ENCODE results near the gene CD44. TPM values are rescaled to one million over a fixed set of nuclear protein-coding genes. Genes with fewer than 3 reads are reported as not detected.
"Not testable (repeated sequence)": the region's sequence is repeated elsewhere in the genome, so short reads cannot be mapped to it uniquely, and the experiment has no call there.

CD44 gene
- total RNA-seq (51.1 TPM), polyA plus RNA-seq (78.7 TPM)
- long read RNA-seq, donor 1, full-length matches to known transcripts: 2 of 7 reads
- long read RNA-seq, donor 1, partial matches to known transcripts: 5 of 7 reads
- long read RNA-seq, donor 1, other reads (novel, unspliced or antisense): 0 of 7 reads
- long read RNA-seq, donor 2: 0 reads
- long read RNA-seq, donor 3, full-length matches to known transcripts: 22 of 47 reads
- long read RNA-seq, donor 3, partial matches to known transcripts: 25 of 47 reads
- long read RNA-seq, donor 3, other reads (novel, unspliced or antisense): 0 of 47 reads
- long read RNA-seq, donor 4, full-length matches to known transcripts: 12 of 43 reads
- long read RNA-seq, donor 4, partial matches to known transcripts: 31 of 43 reads
- long read RNA-seq, donor 4, other reads (novel, unspliced or antisense): 0 of 43 reads
- long read RNA-seq, donor 5, full-length matches to known transcripts: 34 of 97 reads
- long read RNA-seq, donor 5, partial matches to known transcripts: 63 of 97 reads
- long read RNA-seq, donor 5, other reads (novel, unspliced or antisense): 0 of 97 reads
- long read RNA-seq, donor 6, full-length matches to known transcripts: 17 of 26 reads
- long read RNA-seq, donor 6, partial matches to known transcripts: 9 of 26 reads
- long read RNA-seq, donor 6, other reads (novel, unspliced or antisense): 0 of 26 reads
- long read RNA-seq, donor 7, full-length matches to known transcripts: 34 of 99 reads
- long read RNA-seq, donor 7, partial matches to known transcripts: 65 of 99 reads
- long read RNA-seq, donor 7, other reads (novel, unspliced or antisense): 0 of 99 reads
- long read RNA-seq, donor 8, full-length matches to known transcripts: 16 of 26 reads
- long read RNA-seq, donor 8, partial matches to known transcripts: 10 of 26 reads
- long read RNA-seq, donor 8, other reads (novel, unspliced or antisense): 0 of 26 reads
- long read RNA-seq, donor 9, full-length matches to known transcripts: 11 of 21 reads
- long read RNA-seq, donor 9, partial matches to known transcripts: 10 of 21 reads
- long read RNA-seq, donor 9, other reads (novel, unspliced or antisense): 0 of 21 reads
- long read RNA-seq, donor 10, full-length matches to known transcripts: 17 of 77 reads
- long read RNA-seq, donor 10, partial matches to known transcripts: 60 of 77 reads
- long read RNA-seq, donor 10, other reads (novel, unspliced or antisense): 0 of 77 reads

GRCh38 chr11:35138943-35139721, at the start of gene CD44:
CD44 (plus strand) TSS chr11:35139171; CDS start chr11:35139304, 133 bp downstream.
- peaks cover 23 to 54% of the 10 kb centered on the region in 2 donors for H3K4me1 ChIP-seq (ENCODE audit: control insufficient read depth in 2 of 2, insufficient read depth in 2 of 2, low read length in 2 of 2)
- H3K27ac ChIP-seq (ENCODE audit: low read depth in 1 of 2, low read length in 1 of 2): peak within 1 kb of the TSS; percentile 54 to 89
- H3K9me3 ChIP-seq (ENCODE audit: control insufficient read depth in 2 of 2, insufficient read depth in 1 of 2, low read length in 1 of 2): peaks cover 0 to 4% of the 10 kb centered on the region in 2 donors
- H3K4me3 ChIP-seq (ENCODE audit: low read length in 2 of 2): peak within 1 kb of the TSS; percentile 57 to 80
- H3K36me3 ChIP-seq (ENCODE audit: control insufficient read depth in 2 of 2, insufficient read depth in 2 of 2, low read length in 1 of 2): no peaks in the 10 kb centered on the region
- DNase-seq (ENCODE audit: low read depth in 6 of 9, low spot score in 9 of 9): peak in 6 of 9 donors; percentile 41 to 82 (median 54)
- H3K27me3 ChIP-seq (ENCODE audit: control insufficient read depth in 2 of 2, insufficient read depth in 1 of 2, low read length in 1 of 2): peaks cover 0 to 8% of the 10 kb centered on the region in 2 donors
- under 1% methylated on average over 55 of the region's 55 CpGs for WGBS

DNA sequence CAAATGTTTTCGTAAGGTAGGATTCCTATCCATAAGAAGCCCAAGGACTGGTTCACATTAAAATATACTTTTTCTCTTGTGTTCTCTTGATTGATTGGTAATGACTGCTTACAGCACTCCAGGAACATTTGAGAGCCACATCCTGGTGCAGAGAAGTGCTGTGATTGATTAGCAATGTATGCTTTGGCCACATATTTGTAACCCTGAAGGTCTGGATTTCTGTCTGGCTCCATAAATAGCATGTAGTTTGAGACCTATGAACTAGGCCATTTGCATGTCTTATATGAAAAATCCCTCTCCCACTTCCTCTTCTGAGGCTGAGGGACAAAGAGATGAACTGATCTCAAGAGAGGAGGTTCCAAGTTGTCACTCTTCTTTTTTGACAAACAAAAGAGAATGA, 49.3 kb upstream of the CD44 start:
- Histone ChIP-seq H3K36me3 (ENCODE audit: control insufficient read depth in 2 of 2, insufficient read depth in 2 of 2, low read length in 1 of 2) (no peaks in the 10 kb centered on the region), H3K4me1 (ENCODE audit: control insufficient read depth in 2 of 2, insufficient read depth in 2 of 2, low read length in 2 of 2) (peaks cover 2 to 22% of the 10 kb centered on the region in 2 donors), H3K27ac (ENCODE audit: low read depth in 1 of 2, low read length in 1 of 2) (no peak overlapping the region), H3K9me3 (ENCODE audit: control insufficient read depth in 2 of 2, insufficient read depth in 1 of 2, low read length in 1 of 2) (no peaks in the 10 kb centered on the region), H3K4me3 (ENCODE audit: low read length in 2 of 2) (no peak overlapping the region), H3K27me3 (ENCODE audit: control insufficient read depth in 2 of 2, insufficient read depth in 1 of 2, low read length in 1 of 2) (no peaks in the 10 kb centered on the region)
- no peak for DNase-seq (ENCODE audit: low read depth in 6 of 9, low spot score in 9 of 9)
- 97% methylated on average over 1 of the region's 1 CpG for WGBS

GRCh38 chr11:35090125-35090524, 48.8 kb upstream of the CD44 start:
- DNase-seq (ENCODE audit: low read depth in 6 of 9, low spot score in 9 of 9): no peak
- WGBS: 94% methylated on average over 4 of the region's 4 CpGs

GRCh38 chr11:35090991-35091390, 48.0 kb upstream of the CD44 start:
- H3K27ac ChIP-seq (ENCODE audit: low read depth in 1 of 2, low read length in 1 of 2); H3K4me3 ChIP-seq (ENCODE audit: low read length in 2 of 2); H3K9me3 ChIP-seq (ENCODE audit: control insufficient read depth in 2 of 2, insufficient read depth in 1 of 2, low read length in 1 of 2); DNase-seq (ENCODE audit: low read depth in 6 of 9, low spot score in 9 of 9); H3K36me3 ChIP-seq (ENCODE audit: control insufficient read depth in 2 of 2, insufficient read depth in 2 of 2, low read length in 1 of 2); H3K27me3 ChIP-seq (ENCODE audit: control insufficient read depth in 2 of 2, insufficient read depth in 1 of 2, low read length in 1 of 2): not testable (repeated sequence)
- peaks cover 2 to 19% of the 10 kb centered on the region in 2 donors for H3K4me1 ChIP-seq (ENCODE audit: control insufficient read depth in 2 of 2, insufficient read depth in 2 of 2, low read length in 2 of 2)
- 85% methylated on average over 6 of the region's 6 CpGs for WGBS

More at GRCh38 chr11:35090125-35090524, 48.8 kb upstream of the CD44 start:
- H3K4me1 ChIP-seq (ENCODE audit: control insufficient read depth in 2 of 2, insufficient read depth in 2 of 2, low read length in 2 of 2): peaks cover 2 to 19% of the 10 kb centered on the region in 2 donors
- no peaks in the 10 kb centered on the region for H3K36me3 ChIP-seq (ENCODE audit: control insufficient read depth in 2 of 2, insufficient read depth in 2 of 2, low read length in 1 of 2)
- no peaks in the 10 kb centered on the region for H3K9me3 ChIP-seq (ENCODE audit: control insufficient read depth in 2 of 2, insufficient read depth in 1 of 2, low read length in 1 of 2)
- H3K27ac ChIP-seq (ENCODE audit: low read depth in 1 of 2, low read length in 1 of 2): no peak overlapping the region
- no peaks in the 10 kb centered on the region for H3K27me3 ChIP-seq (ENCODE audit: control insufficient read depth in 2 of 2, insufficient read depth in 1 of 2, low read length in 1 of 2)
- no peak overlapping the region for H3K4me3 ChIP-seq (ENCODE audit: low read length in 2 of 2)

DNA sequence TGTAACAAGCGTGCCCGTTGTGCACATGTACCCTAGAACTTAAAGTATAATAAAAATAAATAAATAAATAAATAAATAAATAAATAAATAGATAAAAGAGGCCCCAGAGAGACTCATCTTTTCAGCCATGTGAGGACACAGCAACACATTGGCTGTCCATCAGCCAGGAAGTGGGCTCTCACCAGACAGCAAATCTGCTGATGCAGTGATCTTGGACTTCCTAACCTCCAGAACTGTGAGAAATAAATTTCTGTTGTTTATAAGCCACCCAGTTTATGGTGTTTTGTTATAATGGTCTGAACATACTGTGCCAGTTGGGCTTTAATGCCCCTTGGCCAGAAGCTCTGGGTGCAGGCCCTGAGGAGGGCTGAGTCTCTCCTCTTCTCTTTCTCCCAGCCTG, 42.2 kb upstream of the CD44 start:
- DNase-seq (ENCODE audit: low read depth in 6 of 9, low spot score in 9 of 9): no peak
- WGBS: 82% methylated on average over 2 of the region's 2 CpGs
- Histone ChIP-seq H3K36me3 (ENCODE audit: control insufficient read depth in 2 of 2, insufficient read depth in 2 of 2, low read length in 1 of 2) (no peaks in the 10 kb centered on the region), H3K4me1 (ENCODE audit: control insufficient read depth in 2 of 2, insufficient read depth in 2 of 2, low read length in 2 of 2) (no peaks in the 10 kb centered on the region), H3K4me3 (ENCODE audit: low read length in 2 of 2) (no peak overlapping the region), H3K9me3 (ENCODE audit: control insufficient read depth in 2 of 2, insufficient read depth in 1 of 2, low read length in 1 of 2) (peaks cover 0 to 4% of the 10 kb centered on the region in 2 donors), H3K27me3 (ENCODE audit: control insufficient read depth in 2 of 2, insufficient read depth in 1 of 2, low read length in 1 of 2) (no peaks in the 10 kb centered on the region), H3K27ac (ENCODE audit: low read depth in 1 of 2, low read length in 1 of 2) (no peak overlapping the region)

- DNase-seq (ENCODE audit: low read depth in 6 of 9, low spot score in 9 of 9): no peak
- no peak overlapping the region for H3K27ac ChIP-seq (ENCODE audit: low read depth in 1 of 2, low read length in 1 of 2)
- WGBS: 93% methylated on average over 5 of the region's 5 CpGs
Measured at GRCh38 chr11:35097814-35098455, 41.0 kb upstream of the CD44 start.

DNA sequence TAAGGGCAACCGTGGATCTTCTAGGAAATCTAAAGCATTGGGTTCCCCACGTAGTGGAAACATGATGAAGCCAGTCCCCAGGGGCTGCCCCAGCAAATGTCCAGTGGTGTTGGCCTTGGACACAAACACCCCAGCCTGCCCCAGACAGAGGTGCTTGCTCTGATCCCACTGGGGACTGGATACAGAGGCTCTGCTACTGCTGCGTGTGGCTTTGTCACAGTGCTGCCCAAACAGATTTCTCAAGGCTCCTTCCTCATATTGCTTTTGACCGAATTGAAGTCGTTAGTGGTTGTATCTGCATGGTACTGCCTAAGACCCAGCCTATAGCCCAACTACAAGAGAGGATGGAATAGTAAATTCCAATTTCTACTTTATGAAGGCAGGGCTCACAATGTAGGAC, 40.1 kb upstream of the CD44 start:
- H3K36me3 ChIP-seq (ENCODE audit: control insufficient read depth in 2 of 2, insufficient read depth in 2 of 2, low read length in 1 of 2): no peaks in the 10 kb centered on the region
- H3K27me3 ChIP-seq (ENCODE audit: control insufficient read depth in 2 of 2, insufficient read depth in 1 of 2, low read length in 1 of 2): no peaks in the 10 kb centered on the region
- H3K27ac ChIP-seq (ENCODE audit: low read depth in 1 of 2, low read length in 1 of 2): no peak overlapping the region
- 95% methylated on average over 5 of the region's 5 CpGs for WGBS
- H3K9me3 ChIP-seq (ENCODE audit: control insufficient read depth in 2 of 2, insufficient read depth in 1 of 2, low read length in 1 of 2): peaks cover 0 to 4% of the 10 kb centered on the region in 2 donors
- H3K4me3 ChIP-seq (ENCODE audit: low read length in 2 of 2): no peak overlapping the region
- no peak for DNase-seq (ENCODE audit: low read depth in 6 of 9, low spot score in 9 of 9)
- no peaks in the 10 kb centered on the region for H3K4me1 ChIP-seq (ENCODE audit: control insufficient read depth in 2 of 2, insufficient read depth in 2 of 2, low read length in 2 of 2)

More at GRCh38 chr11:35097814-35098455, 41.0 kb upstream of the CD44 start:
- Histone ChIP-seq H3K4me3 (ENCODE audit: low read length in 2 of 2) (no peak overlapping the region), H3K27me3 (ENCODE audit: control insufficient read depth in 2 of 2, insufficient read depth in 1 of 2, low read length in 1 of 2) (no peaks in the 10 kb centered on the region), H3K9me3 (ENCODE audit: control insufficient read depth in 2 of 2, insufficient read depth in 1 of 2, low read length in 1 of 2) (peaks cover 0 to 4% of the 10 kb centered on the region in 2 donors), H3K36me3 (ENCODE audit: control insufficient read depth in 2 of 2, insufficient read depth in 2 of 2, low read length in 1 of 2) (no peaks in the 10 kb centered on the region), H3K4me1 (ENCODE audit: control insufficient read depth in 2 of 2, insufficient read depth in 2 of 2, low read length in 2 of 2) (no peaks in the 10 kb centered on the region)
